KMS-11 (cell line): ENCODE measurements around the gene CEPT1.

Source experiments
- H2AFZ ChIP-seq: fragments of 200-600 bp; sonication (generic); 2 replicates; pipeline ENCODE4 v1.6.1; 2016; ENCODE audit warnings: antibody characterized with exemption, mixed run types, low read depth
- H3K27ac ChIP-seq: fragments of 200-600 bp; sonication (generic); 2 replicates; pipeline ENCODE4 v1.6.1; 2016; ENCODE audit warnings: mild to moderate bottlenecking, mixed run types
- H3K27me3 ChIP-seq: fragments of 200-600 bp; sonication (generic); 2 replicates; pipeline ENCODE4 v1.6.1; 2017; ENCODE audit warnings: mild to moderate bottlenecking, low read depth, mixed run types, moderate library complexity; ENCODE audit not compliant: insufficient read depth
- H3K36me3 ChIP-seq: fragments of 200-600 bp; sonication (generic); 2 replicates; pipeline ENCODE4 v1.6.1; 2017; ENCODE audit warnings: mild to moderate bottlenecking, mixed run types; ENCODE audit not compliant: insufficient read depth
- H3K4me1 ChIP-seq: fragments of 200-600 bp; sonication (generic); 2 replicates; pipeline ENCODE4 v1.6.1; 2016; ENCODE audit warnings: mild to moderate bottlenecking, low read depth, mixed run types; ENCODE audit not compliant: poor library complexity, severe bottlenecking
- H3K4me2 ChIP-seq: fragments of 200-600 bp; sonication (generic); 2 replicates; pipeline ENCODE4 v1.7.0; 2016; ENCODE audit warnings: mild to moderate bottlenecking, mixed run types
- H3K4me3 ChIP-seq: fragments of 200-600 bp; sonication (generic); IDR thresholded peaks from 2 replicates; pipeline ENCODE4 v1.6.1; 2017; ENCODE audit warnings: low read depth, low read length, mixed read lengths; ENCODE audit not compliant: insufficient read depth
- H3K79me2 ChIP-seq: fragments of 200-600 bp; sonication (generic); 2 replicates; pipeline ENCODE4 v1.6.1; 2016; ENCODE audit warnings: low read depth, mixed run types; ENCODE audit not compliant: insufficient read depth
- H3K9ac ChIP-seq: fragments of 200-600 bp; sonication (generic); 2 replicates; pipeline ENCODE4 v1.6.1; 2016; ENCODE audit warnings: mild to moderate bottlenecking, mixed run types
- H4K20me1 ChIP-seq: fragments of 200-600 bp; sonication (generic); 2 replicates; pipeline ENCODE4 v1.6.1; 2016; ENCODE audit warnings: mild to moderate bottlenecking, mixed run types; ENCODE audit not compliant: insufficient read depth
- CTCF ChIP-seq: fragments of 200-600 bp; sonication (generic); conservative IDR thresholded peaks from 2 replicates; pipeline ENCODE4 v1.6.1; 2017; ENCODE audit warnings: low read depth, mild to moderate bottlenecking, antibody characterized with exemption, low read length, moderate library complexity, mixed read lengths

CEPT1 gene

GRCh38 chr1:111148376-111148881 is 8.4 kb downstream of the CEPT1 start:
- Histone ChIP-seq H3K27ac (no peak overlapping the region), H2AFZ (no peak overlapping the region), H3K4me3 (no peak overlapping the region), H3K79me2 (peaks cover 18% of the 10 kb centered on the region; the same call in 1 of the 2 replicates), H3K36me3 (no peaks in the 10 kb centered on the region), H3K27me3 (no peaks in the 10 kb centered on the region), H4K20me1 (no peaks in the 10 kb centered on the region), H3K4me1 (no peaks in the 10 kb centered on the region), H3K9ac (no peak overlapping the region), H3K4me2 (no peak overlapping the region)
- TF ChIP-seq CTCF, result no peak

DNA sequence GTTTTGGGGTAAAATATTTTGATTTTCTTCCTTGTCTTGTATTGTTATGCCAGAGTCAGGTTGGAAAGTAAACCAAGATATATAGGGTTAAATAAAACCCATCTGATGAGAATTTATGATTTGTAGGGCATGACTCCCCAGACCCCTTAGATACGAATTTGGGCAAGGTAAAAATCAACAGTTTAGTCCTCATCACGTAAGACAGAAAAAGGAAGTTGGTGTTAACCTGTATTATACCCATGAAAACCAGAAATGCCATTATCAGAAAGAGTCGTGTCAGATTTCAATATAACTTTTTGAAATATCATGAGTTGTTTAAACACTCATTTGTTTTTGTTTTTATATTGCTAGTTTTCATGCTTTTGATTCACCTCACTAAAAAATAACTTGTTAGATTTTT is 11.8 kb downstream of the CEPT1 start:
- Histone ChIP-seq H3K4me1 (no peaks in the 10 kb centered on the region), H3K4me3 (no peak overlapping the region), H3K27me3 (no peaks in the 10 kb centered on the region), H3K79me2 (no peaks in the 10 kb centered on the region), H4K20me1 (no peaks in the 10 kb centered on the region), H3K36me3 (no peaks in the 10 kb centered on the region), H3K4me2 (no peak overlapping the region), H3K27ac (no peak overlapping the region), H2AFZ (no peak overlapping the region), H3K9ac (no peak overlapping the region)
- TF ChIP-seq CTCF, result no peak

DNA sequence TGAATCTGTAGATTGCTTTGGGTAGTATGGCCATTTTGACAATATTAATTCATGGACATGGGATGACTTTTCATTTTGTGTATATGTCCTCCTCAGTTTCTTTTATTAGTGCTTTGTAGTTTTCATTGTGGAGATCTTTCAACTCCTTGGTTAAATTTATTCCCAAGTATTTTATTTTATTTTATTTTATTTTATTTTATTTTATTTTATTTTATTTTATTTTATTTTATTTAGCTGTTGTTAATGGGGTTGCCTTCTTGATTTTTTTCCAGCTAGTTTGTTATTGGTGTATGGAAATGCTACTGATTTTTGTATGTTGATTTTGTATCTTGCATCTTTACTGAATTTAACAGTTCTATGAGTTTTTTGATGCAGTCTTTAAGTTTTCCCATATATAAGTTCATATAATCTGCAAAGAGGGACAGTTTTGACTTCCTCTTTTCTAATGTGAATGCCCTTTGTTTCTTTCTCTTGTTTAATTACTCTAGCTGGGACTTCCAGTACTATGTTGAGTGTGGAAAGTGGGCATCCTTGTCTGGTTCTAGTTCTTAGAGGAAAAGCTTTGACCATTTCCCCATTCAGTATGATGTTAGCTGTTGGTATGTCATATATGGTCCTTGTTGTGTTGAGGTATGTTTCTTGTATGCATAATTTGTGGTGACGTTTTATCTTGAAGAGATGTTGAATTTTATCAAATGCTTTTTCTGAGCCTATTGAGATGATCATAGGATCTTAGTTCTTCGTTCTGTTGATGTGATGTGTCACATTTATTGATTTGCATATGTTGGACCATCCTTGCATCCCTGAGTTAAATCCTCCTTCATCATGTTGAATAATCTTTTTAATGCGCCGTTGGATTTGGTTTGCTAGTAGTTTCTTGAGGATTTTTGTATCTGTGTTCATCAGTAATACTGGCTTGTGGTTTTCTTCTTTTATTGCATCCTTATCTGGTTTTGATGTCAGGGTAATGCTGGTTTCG is 14.3 kb downstream of the CEPT1 start:
- no peak overlapping the region for H3K4me3 ChIP-seq
- no peaks in the 10 kb centered on the region for H3K36me3 ChIP-seq
- H2AFZ ChIP-seq, result no peak overlapping the region
- no peaks in the 10 kb centered on the region for H3K27me3 ChIP-seq
- no peak overlapping the region for H3K9ac ChIP-seq
- H3K4me1 ChIP-seq, result no peaks in the 10 kb centered on the region
- H3K4me2 ChIP-seq, result no peak overlapping the region
- H4K20me1 ChIP-seq, result no peaks in the 10 kb centered on the region
- TF ChIP-seq CTCF, result no peak
- no peak overlapping the region for H3K27ac ChIP-seq
- H3K79me2 ChIP-seq, result no peaks in the 10 kb centered on the region

- no peaks in the 10 kb centered on the region for H4K20me1 ChIP-seq
- no peak overlapping the region for H3K4me3 ChIP-seq
- no peaks in the 10 kb centered on the region for H3K4me1 ChIP-seq
- no peaks in the 10 kb centered on the region for H3K27me3 ChIP-seq
- no peaks in the 10 kb centered on the region for H3K36me3 ChIP-seq
- no peak for TF ChIP-seq CTCF
- H3K79me2 ChIP-seq, result no peaks in the 10 kb centered on the region
- H2AFZ ChIP-seq, result no peak overlapping the region
- no peak overlapping the region for H3K4me2 ChIP-seq
- no peak overlapping the region for H3K27ac ChIP-seq
- H3K9ac ChIP-seq, result no peak overlapping the region
Observed at GRCh38 chr1:111157431-111157830, 17.4 kb downstream of the CEPT1 start.
